C1 segment of cervical spinal cord (tissue), 14 donors: ENCODE measurements around the gene AP3B2.

Source experiments
- DNase-seq, 14 donors: peaks; one replicate each; lab custom pipeline; 2025; lab: John Stamatoyannopoulos, UW

AP3B2 gene

DNA sequence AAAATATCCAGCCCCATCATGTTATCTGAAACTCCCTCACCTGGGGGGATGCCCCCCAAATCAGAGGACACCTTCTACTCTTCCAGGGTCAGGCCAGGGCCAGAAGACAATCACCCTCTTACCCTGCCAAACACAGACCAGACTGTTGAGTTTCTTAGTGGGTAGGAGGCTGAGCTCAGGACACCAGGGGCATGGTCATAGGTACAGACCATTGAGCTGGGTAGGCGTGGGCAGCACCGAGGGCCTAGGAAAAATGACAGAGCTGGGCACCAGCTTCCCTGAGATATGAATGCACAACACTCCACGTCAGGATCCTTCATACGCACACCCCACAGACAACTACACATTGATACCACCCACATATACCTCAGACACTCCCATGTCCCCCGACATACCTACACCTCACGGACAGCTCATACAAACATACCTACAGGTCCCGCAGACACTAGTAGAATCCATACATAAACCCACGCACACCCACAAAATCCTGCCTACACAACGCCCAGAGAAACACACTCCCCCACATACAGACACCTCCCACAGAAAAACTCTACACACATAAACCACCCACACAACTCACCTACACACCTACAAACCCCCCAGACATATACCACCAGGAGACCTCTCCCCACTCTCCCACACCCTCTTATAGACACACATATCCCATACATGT lies 11.8 kb downstream of the AP3B2 start:
- DNase-seq, result no peak

DNA sequence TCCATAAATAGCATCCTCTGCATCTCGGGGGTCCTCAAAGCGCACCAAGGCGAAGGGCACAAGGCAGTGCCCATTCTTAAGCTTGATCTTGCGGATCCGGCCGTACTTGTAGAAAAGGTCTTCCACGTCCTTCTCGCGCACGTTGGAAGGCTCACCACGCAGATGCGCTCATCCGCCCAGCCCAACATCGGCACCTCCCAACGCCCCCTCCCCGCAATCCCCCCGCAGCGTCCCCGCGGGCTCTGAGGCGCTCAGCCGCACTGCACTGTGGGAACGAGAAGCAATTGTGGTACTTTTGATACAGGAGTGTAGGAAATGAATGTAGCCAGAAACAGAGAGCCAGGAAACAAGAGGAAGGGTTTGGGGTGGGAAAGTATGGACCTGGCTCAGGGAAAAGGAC lies 17.5 kb downstream of the AP3B2 start:
- DNase-seq, result no peak

DNA sequence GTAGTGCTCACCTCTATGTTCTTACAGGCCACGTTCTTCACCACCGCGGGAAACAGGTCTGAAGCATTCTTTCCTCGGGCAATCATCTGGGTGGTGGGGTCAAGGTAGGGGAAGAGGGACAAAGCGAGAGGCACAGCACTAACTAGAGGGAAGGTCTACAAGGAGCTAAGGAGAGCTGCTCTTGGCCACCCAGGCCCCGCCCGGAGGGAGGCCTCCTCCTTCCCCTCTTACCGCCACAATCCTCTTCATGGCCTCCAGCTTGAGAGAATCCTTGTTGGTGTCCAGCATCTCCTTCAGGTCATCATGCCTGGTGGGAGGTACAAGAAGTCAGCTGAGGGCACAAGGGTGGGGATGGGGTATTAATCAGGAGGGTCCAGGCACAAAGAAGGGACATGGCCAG lies 20.5 kb downstream of the AP3B2 start:
- DNase-seq, result no peak

DNA sequence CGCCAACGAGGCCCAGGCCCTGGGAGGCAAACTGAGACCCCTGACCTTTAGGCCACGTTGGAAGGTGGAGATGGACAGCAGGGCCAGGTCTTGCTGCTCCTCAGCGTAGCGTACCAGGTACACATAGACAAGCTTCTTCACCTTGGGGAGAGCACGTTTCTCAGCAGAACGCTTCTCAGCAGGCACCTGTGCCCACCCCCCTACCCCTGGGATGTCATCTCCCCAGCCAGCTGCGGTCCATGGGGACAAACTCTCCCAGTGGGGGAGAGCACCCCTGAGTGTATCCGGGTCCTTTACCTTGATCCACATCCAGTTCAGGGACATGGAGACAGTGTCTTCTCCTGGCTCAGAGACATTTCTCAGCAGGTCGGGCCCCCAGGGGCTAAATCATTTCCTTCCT lies 21.0 kb downstream of the AP3B2 start:
- no peak for DNase-seq

DNA sequence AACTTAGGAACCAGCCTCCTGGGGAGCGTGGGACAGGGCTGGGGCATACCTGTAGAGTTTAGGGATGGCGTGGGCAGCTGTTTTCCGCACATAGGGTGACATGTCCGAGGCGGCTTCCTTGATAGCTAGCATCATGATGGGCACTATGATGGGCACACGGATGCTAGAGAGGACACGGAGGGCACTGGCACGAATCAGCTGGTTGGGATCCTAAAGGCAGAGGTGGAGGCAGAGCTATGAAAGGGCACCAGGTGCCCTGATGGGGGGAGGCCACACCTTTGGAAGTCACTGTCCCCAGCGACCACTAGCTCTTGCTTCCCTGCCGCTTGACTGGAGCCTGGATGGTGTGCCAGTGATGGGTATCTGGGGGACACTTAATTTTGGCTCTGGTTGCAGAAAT lies 28.3 kb downstream of the AP3B2 start:
- no peak for DNase-seq

DNA sequence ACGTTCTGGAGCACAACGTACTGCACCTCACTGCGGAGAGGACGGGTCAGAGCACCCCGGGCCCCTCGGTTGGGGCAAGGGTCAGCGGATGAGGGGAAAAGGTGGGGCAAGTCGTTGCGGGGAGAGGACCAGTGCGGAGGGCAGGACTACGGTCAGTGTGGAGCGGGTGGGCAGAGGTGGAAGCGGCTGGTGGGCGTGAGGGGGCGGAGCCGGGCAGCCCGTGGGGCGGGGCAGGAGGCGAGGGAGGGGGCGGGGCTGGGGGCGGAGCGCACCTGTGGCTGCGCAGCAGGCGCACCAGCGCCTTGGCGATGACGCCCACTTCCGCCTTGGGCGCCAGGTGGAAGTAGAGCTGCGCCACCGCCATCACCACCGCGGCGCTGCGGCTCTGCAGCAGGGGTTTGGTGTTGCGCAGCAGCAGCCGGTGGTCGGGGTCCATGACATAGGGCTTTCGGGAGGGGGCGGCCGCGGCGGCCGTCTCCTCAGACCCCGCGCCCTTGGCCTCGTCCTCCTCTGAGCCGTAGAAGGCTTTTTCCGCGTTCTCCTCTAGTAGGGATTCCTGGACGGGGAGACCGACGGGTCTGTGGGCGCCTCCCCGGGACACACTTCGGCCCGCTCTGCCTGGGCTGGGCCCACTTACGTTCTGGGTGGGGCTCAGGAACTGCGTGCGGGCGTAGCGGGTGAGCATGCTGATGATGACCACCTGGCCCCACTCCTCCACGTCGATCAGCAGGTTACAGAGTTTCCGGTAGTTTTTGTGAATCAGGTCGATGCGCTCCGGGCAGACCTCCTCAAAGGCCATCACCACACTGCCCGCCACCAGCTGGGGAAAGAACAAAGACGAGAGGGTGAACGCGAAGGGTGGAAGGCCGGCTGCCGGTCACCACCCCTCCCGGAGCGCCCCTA lies 29.2 kb downstream of the AP3B2 start:
- DNase-seq, result no peak

DNA sequence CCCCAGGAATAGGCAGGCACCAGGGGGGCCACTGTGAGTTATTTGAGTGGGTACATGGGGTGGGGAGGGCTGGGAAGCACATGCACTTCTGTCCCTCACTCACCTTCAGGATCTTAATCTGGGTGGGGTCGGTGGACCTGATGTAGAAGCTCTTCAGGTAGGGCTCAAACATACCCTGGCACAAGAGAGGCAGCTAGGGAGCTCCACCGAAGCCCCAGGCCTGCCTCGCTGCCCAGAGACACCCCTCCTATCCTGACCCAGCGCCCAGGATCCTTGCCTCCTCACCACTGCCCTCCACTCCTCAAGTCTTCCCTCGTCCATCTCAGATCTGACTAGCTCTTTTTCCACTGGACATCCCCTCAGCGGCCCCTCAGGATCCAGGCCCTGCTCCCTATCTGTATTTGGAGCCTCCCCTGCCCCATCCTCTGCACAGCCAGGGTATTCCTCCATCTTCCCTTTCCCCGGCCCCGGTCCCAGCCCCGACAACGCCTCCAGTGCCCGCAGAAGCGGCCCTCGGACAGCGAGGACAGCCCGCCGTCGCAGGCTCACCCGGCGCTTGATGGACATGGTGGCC lies 30.0 kb downstream of the AP3B2 start:
- no peak for DNase-seq

DNA sequence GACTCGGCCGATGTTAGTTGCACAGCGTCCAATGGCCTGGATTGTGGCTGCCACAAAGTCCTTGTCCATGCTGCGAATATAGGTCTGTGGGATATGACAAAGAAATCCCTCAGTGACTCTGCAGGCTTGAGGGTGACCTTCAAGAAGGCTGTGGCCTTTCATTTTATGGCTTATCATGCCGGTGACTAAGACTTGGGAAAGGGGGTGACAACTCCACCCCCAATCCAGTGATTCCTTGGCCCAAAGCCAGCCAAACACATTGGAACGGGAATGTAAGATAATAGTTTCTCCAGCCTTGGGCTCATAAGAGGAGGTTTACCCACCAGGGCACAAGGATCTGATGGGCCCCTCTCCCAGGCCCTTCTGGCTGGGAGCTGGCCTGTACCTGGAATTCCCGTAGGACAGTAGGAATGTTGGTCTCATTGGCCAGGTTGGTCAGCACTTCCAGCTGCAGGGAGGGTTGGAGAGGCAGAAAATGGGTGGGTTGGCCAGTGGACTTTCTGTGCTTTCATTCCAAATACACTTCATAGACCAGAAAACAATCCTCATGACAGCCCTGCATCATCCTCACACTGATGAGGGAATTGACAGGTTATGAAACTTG lies 31.9 kb downstream of the AP3B2 start:
- no peak for DNase-seq

DNA sequence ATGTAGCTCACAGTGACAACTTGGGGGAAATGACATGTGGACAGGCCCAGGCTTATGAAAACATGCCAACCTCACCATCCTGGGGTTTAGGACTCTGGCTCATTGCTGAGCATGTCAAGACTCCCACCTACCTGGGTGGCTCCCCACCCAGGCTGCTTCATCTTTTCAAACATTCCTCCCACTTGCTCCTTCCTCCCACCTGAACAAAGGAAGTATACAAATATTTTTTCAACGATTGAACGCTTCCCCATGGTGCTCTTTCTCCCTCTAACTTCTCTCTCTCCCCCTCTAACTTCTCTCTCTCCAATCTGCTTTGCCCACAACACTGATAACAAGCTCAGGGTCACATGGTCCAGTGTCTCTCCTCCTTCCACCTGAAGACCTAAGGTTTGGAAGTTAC lies 34.8 kb downstream of the AP3B2 start:
- no peak for DNase-seq

DNA sequence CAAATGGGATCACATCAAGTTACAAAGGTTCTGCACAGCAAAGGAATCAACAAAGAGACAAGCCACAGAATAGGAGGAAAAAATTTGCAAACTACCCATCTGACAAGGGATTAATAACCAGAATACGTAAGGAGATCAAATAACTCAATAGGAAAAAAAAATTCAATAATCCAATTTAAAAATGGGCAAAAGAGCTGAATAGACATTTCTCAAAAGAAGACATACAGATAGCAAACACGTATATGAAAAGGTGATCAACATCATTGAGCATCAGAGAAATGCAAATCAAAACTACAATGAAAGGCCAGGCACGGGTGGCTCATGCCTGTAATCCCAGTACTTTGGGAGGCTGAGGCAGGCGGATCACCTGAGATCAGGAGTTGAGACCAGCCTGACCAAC lies 39.0 kb downstream of the AP3B2 start:
- DNase-seq, result no peak

DNA sequence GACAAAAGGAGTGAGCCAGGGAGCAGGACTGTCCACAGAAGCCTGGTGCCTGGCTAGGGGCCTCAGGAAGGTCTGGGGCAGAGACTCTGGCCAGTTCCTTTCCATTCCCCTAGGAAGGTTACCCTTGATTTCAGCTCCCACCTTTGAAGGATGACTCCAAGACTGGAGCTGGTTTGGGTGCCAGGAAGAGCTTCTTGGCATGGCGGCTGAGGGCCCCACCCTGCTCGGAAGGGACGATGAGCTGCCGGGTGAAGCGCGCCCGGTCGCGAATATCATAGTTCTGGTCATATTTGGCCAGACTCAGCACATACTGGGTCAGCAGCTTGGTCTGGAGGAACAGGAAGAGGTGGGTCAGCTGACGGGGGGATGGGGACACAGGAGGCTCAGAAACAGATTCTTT lies 43.1 kb downstream of the AP3B2 start:
- no peak for DNase-seq

DNA sequence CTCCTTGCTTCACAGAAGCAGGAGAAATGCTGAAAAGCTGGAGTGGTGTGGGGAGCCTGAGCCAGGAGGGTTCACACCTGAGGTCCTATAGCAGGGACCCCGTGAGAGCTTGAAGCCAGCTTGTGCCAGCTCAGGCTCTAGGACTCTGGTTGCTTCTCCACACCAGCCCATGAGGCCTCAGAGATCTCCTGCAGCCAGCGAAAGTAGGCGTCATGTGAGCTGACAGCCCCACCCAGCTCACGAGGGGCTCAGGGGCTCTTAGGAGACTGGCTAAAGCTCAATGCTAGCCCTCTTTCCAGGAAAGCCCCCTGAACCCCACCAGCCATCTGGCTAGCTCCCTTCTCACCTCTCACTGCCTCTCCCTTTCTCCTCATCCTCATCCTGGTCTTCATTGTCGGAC lies 45.7 kb downstream of the AP3B2 start:
- DNase-seq, result no peak

DNA sequence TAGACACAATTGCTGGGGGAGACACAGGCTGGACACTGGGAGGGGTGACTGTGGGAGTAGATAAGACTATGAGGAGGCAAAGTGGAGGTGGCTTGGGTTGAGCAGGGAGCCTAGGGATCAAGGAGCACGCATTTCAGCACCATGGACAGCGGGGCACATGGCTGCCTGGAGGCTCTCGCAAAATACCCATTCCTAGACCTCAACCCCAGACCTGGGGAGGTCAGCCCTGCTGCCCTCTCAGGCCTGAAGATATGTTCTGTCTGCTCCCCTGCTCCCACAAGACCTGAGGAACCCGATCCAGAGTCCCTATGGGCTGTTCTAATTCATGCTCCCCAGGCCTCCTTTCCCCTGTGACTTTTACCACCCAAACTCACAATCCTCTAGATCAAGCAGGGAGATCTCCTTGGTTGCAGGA lies 46.5 kb downstream of the AP3B2 start:
- DNase-seq, result no peak

DNA sequence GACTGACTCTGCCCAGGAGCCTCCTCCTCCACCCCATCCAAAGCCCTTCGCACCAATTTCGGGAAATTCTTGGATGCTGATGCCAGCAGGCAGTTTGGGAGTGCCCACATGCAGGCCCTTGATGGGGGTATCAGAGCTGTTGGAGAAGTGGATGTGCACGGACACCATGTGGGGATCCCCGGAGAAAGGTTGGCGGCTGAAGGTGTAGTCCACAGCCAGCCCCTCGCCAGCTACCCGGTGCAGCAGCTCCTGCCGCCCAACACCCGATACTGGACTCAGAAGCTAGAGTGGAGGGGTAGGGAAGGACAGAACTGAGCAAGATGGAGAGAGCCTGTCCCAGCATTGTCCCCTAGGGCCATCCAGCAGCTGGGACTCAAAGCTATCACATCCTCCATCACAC lies 47.0 kb downstream of the AP3B2 start:
- no peak for DNase-seq

DNA sequence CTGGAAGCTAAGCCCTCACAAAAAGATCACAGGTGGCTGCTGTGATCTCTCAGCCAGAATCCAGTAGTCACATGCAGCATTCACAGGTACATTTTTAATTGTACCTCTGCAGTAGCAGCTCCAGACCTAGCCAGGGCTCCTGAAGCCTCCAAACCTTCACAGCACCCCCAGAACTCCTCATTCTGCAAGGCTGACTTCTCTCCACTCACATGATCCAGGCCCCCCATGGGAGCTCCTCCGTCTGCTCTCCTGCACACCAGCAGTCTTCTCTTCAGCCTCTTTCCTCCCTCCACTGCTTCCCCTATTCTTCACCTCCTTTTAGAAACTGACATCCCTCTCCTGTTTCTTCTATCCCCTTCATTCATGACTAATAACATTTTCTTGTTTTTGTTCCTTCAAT lies 49.3 kb downstream of the AP3B2 start:
- no peak for DNase-seq

DNA sequence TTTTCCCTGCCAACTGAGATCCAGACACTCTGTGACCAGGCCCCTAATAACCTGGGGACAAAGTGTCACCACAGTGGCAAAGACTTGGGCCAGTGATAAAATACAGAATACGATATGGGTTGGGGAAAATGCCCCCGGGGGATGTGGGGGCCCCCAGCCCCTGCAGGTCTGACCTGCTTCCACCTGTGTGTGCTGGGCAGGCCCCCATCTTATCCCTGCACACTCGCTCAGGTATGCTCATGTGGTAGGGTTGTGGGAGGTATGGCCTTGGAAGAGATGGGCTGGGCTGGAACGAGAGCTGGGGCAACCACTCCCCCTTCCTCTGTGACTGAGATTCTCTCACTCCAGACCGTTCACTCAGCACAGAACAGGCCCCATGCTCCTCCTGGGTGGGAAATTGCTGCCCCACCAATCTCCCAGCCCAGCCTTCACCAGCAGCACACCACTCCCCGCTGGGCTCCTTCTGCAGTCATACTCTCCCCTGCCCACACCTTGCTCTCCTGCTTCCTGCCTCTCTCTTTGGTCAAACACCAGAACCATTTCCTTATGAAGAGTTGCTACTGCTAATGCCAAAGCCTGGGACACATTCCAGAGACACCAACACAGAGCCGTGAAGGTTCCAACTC lies 52.9 kb downstream of the AP3B2 start:
- no peak for DNase-seq

DNA sequence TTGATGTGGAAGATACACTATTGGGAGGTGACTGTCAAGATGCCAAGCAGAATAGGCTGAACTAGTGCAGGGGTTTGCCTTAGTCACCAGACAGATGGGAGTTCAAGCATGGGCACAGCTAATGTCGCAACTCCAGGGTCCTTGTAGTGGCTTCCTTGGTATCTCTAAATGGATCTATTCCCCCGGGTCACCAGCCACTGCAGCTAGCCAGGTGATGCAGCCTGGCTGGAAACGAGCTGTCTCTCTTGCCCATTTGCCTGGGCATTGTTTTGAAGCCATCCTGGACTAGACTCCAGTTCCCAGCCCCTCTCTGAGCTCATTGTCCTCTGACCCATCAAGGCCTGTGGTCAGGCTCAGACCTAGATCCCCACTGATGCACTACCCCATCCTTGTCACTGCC lies 54.1 kb downstream of the AP3B2 start:
- DNase-seq, result no peak

DNA sequence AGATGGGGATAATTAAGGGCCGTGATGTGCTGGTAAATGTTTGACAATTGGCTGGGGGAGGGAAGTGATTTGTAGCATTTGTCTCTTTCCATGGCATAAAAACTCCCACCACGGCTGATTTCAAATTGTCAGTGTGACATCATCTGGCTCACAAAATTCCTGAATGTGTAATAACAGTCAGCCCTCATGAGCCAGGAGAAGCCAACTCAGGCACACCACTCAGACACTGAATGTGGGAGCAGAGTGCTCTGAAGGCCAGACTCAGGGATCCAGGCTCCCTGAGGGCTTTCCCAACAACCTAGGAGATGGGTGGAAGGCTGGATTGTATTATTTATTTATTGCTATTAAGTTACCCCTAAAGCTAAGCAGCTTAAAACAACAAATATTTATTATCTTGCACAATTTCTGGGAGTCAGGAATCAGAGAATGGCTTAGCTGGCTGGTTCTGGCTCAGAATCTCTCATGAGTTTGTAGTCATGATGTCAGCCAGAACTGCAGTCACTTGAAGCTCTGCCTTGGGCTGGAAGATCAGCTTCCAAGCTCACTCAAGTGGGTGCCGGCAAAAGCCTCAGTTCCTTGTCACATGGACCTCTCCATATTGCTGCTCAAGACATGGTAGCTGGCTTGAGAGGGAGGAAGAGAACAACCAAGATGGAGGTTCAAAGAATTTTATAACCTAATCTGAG lies 56.0 kb downstream of the AP3B2 start:
- DNase-seq, result no peak

DNA sequence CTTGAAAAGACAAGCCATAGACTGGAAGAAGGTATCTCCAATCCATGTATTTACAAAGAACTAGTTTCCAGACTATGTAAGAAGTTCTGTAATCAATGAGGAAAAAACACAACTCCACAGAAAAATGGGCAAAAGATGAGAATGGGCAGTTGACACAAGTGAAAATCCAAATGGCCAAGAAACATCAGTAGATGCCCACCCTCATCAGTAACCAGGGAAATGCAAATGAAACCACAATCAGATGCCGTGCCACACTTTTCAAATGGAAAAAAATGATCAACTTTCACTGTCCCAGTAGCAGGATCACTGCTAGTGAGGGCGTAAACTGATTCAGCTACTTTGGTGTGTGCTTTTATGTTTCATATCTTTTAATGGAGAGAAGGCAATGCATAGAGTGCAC lies 58.0 kb downstream of the AP3B2 start:
- DNase-seq, result no peak

DNA sequence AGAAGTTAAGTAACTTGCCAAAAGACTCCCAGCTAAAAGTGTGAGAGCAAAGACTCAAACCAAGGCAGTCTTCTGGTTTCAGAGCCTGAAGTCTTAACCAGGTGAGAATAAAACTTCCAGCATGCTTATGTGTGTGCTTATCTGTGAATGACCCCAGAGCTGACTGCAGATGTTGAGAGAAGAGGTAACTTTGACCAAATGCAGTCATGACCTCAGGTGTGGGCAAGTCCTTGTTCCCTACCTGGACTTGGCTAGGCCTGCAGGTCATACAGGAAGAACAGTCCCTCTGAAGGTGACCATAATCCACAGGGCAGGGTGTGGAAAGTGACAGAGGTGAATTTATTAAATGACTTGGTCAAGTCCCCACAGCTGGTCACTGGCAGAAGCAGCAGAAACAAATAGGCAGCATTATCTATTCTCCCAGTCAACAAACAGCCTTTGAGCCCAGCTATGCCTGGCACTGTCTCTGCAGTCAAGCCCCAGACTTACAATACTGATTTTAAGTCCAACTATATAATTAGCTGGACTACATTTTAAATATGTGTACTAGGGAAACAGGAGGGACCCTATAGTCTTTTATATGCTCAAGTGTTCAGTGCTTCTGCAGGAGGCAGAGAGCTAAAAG lies 59.5 kb downstream of the AP3B2 start:
- DNase-seq, result peak in 9 of 14 donors; percentile 9 to 57 (median 34)
